Measurements from ENCODE around the gene MPI.
A peak's percentile ranks its signal among the peaks of the same experiment; 100 is the strongest.

DNA sequence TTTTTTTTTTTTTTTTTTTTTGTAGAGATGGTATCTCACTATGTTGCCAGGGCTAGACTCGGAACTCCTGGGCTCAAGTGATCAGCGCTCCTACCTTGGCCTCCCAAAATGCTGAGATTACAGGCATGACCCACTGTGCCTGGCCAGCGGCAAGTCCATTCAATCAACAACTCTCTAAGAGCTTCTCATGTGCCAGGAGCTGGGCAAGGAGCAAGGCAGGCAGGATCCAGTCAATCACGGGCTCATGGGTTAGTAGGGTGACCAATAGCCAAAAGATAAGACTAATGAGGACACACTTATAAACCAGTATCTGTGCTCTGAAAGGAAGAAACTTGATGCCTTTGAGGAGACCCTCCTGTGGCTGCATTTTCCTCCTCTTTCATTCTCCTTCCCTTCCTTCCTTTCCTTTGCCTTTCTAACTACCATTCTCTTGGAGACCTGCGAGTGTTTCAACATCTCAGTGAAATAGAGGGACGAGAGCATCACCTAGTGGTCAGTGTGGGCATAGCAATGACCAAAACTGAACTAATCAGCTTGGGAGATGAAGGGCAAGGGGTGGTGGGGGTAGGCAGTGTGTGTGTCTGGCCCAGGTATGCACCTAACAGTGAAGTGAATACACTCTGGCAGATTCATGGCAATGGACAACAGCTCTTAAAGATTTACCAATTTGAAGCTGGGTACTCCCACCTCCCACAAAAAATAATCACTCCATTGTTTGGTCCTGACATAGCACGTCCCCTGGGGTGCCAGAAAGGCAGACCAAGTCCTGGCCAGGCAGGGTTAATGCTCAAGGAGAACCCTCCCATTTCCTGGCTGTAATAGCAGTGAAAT lies 60.5 kb downstream of the MPI start:
- TF ChIP-seq, protein P1, sequence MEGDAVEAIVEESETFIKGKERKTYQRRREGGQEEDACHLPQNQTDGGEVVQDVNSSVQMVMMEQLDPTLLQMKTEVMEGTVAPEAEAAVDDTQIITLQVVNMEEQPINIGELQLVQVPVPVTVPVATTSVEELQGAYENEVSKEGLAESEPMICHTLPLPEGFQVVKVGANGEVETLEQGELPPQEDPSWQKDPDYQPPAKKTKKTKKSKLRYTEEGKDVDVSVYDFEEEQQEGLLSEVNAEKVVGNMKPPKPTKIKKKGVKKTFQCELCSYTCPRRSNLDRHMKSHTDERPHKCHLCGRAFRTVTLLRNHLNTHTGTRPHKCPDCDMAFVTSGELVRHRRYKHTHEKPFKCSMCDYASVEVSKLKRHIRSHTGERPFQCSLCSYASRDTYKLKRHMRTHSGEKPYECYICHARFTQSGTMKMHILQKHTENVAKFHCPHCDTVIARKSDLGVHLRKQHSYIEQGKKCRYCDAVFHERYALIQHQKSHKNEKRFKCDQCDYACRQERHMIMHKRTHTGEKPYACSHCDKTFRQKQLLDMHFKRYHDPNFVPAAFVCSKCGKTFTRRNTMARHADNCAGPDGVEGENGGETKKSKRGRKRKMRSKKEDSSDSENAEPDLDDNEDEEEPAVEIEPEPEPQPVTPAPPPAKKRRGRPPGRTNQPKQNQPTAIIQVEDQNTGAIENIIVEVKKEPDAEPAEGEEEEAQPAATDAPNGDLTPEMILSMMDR (conservative IDR thresholded peaks at IDR 0.05 in 1 of 2, IDR thresholded peaks at IDR 0.05 in 1 of 2; ENCODE audit: low read depth in 1 of 2, low read length in 2 of 2) = peak; percentile 100
- no peak for TF ChIP-seq EZH2 (IDR thresholded peaks at IDR 0.05; ENCODE audit: low read length, missing control alignments)
